ENCODE data around the gene NDUFC2. TPM values are rescaled to one million over a fixed set of nuclear protein-coding genes. Genes with fewer than 3 reads are reported as not detected.

NDUFC2 gene
- total and polyA plus RNA-seq, 2 of the 8 experiments (the other 6 are each of a cell fraction or from before 2014, with no cell fraction given), result 216 to 356 TPM

GRCh38 chr11:78045851-78046485 is 33.7 kb downstream of the NDUFC2 start:
- CTCF ChIA-PET (ENCODE audit: partially characterized antibody), result interaction anchor here (0.6 to 5.9 kb wide), 29 partner anchors 9 to 446 kb away, joined by 3 to 92 read pairs (median 4); partner anchors contain the start of genes INTS4, NDUFC2 and THRSP
- Histone ChIP-seq H3K4ac (replicated peaks; ENCODE audit: insufficient read length, low read depth, low read length) (no peak overlapping the region), H3K4me3 (ENCODE audit: extremely low read depth in 1 of 4, insufficient read depth in 2 of 4, low read depth in 3 of 4, low read length in 4 of 4) (peak overlapping the region in 3 of 4 experiments; percentile 13 to 44 (median 27); a peak in 4 of 8 replicates), H2BK20ac (ENCODE audit: low read length) (0 out of 2 replicates have a peak overlapping the region, but pooled peaks have one; percentile 80), H3K9ac (replicated peaks in 1 of 4; ENCODE audit: extremely low read depth in 1 of 4, low read depth in 3 of 4, low read length in 3 of 4) (no peak overlapping the region; a peak in 1 of 7 replicates), H2BK15ac (ENCODE audit: low read length) (peak overlapping the region; percentile 99; the same call in 1 of the 2 replicates), H3K9me3 (ENCODE audit: insufficient read depth in 2 of 2, low read depth in 1 of 2, low read length in 1 of 2) (no peaks in the 10 kb centered on the region), H3K27ac (ENCODE audit: low read depth, low read length) (no peak overlapping the region), H4K20me1 (replicated peaks in 1 of 2; ENCODE audit: control insufficient read depth in 1 of 2, insufficient read depth in 2 of 2, low read length in 2 of 2) (no peaks in the 10 kb centered on the region), H3K4me1 (replicated peaks in 1 of 4; ENCODE audit: control insufficient read depth in 3 of 4, insufficient read depth in 4 of 4, low read length in 3 of 4) (peaks cover 0 to 11% (median 4%) of the 10 kb centered on the region in 4 experiments; a peak in 5 of 7 replicates), H4K5ac (ENCODE audit: insufficient read length, low read depth, low read length) (no peak overlapping the region), H2AFZ (ENCODE audit: low read length) (peak overlapping the region; percentile 100), H3K56ac (replicated peaks; ENCODE audit: insufficient read length, low read depth, low read length) (no peak overlapping the region), H3K14ac (ENCODE audit: insufficient read length) (no peak overlapping the region), H2BK12ac (ENCODE audit: low read depth, low read length) (no peak overlapping the region), H3K79me2 (ENCODE audit: control insufficient read depth in 1 of 2, insufficient read depth in 2 of 2, low read length in 2 of 2) (no peaks in the 10 kb centered on the region), H3K4me2 (ENCODE audit: insufficient read depth in 1 of 2, low read depth in 2 of 2, low read length in 2 of 2) (peak overlapping the region; percentile 53 to 68), H2BK5ac (ENCODE audit: low read depth, low read length) (no peak overlapping the region), H3K23me2 (ENCODE audit: low read depth, low read length) (peaks cover 2% of the 10 kb centered on the region; the same call in 1 of the 2 replicates), H3K18ac (ENCODE audit: extremely low read depth, low read length) (peak overlapping the region; percentile 81), H4K91ac (replicated peaks; ENCODE audit: insufficient read length, low read length) (no peak overlapping the region), H2AK5ac (ENCODE audit: low read depth, low read length) (no peak overlapping the region), H2BK120ac (replicated peaks; ENCODE audit: low read depth, low read length) (no peak overlapping the region), H3K79me1 (ENCODE audit: low read depth, low read length) (no peaks in the 10 kb centered on the region), H3K36me3 (ENCODE audit: control insufficient read depth in 2 of 4, insufficient read depth in 4 of 4, low read length in 3 of 4) (no peaks in the 10 kb centered on the region), H4K8ac (ENCODE audit: extremely low read depth, insufficient read depth, low read length) (no peak overlapping the region), H3K23ac (ENCODE audit: insufficient read length) (no peak overlapping the region), H3K27me3 (replicated peaks in 1 of 4; ENCODE audit: control insufficient read depth in 3 of 4, extremely low read depth in 1 of 4, insufficient read depth in 3 of 4, low read length in 3 of 4) (no peaks in the 10 kb centered on the region)
- POLR2A ChIA-PET (ENCODE audit: partially characterized antibody), result interaction anchor here (0.6 to 1.8 kb wide), 6 partner anchors 9 to 168 kb away, joined by 3 to 5 read pairs (median 4); partner anchors contain the start of genes INTS4 and NDUFC2
- DNase-seq (ENCODE audit: low read depth in 1 of 2, low spot score in 2 of 2), result peak in 1 of 2 experiments; percentile 95
- WGBS, 2 experiments (ENCODE audit: extremely low coverage in 1 of 2, insufficient coverage in 1 of 2, insufficient read length in 1 of 2, insufficient replicate concordance in 2 of 2, low coverage in 1 of 2, low lambda C conversion rate in 2 of 2, missing lambda C conversion rate in 1 of 2), result 26% methylated on average over 26 of the region's 28 CpGs; no CpG with 5 or more reads in 1 of the 2 experiments
- no peak for FAIRE-seq
- TF ChIP-seq SRF (IDR thresholded peaks at IDR 0.05; ENCODE audit: low read depth, low read length) (peak; percentile 39; the same call in 1 of the 2 replicates), CHD2 (IDR thresholded peaks at IDR 0.05; ENCODE audit: low read length) (no peak), YY1 (IDR thresholded peaks at IDR 0.05; ENCODE audit: low read depth, low read length) (peak; percentile 65; the same call in 1 of the 2 replicates), BACH1 (IDR thresholded peaks at IDR 0.05; ENCODE audit: low read length) (peak; percentile 75), RAD21 (IDR thresholded peaks at IDR 0.05 in 1 of 2, conservative IDR thresholded peaks at IDR 0.05 in 1 of 2; ENCODE audit: low read depth in 2 of 2, low read length in 2 of 2) (peak; percentile 84 to 92), EGR1 (IDR thresholded peaks at IDR 0.05; ENCODE audit: borderline replicate concordance, low read depth, low read length) (no peak), CTCF (IDR thresholded peaks at IDR 0.05; ENCODE audit: control extremely low read depth in 1 of 3, insufficient read depth in 1 of 3, low read depth in 1 of 3, low read length in 3 of 3) (peak; percentile 92 to 97 (median 96)), TCF12 (IDR thresholded peaks at IDR 0.05; ENCODE audit: low read depth, low read length) (0 out of 2 replicates have a peak, but pooled peaks have one; percentile 38), CHD1 (IDR thresholded peaks at IDR 0.05; ENCODE audit: low read depth, low read length) (no peak), POLR2A (IDR thresholded peaks at IDR 0.05; ENCODE audit: control extremely low read depth in 1 of 2, low read depth in 2 of 2, low read length in 2 of 2) (no peak)

All from H1 (cell line).